WI38 (cell line): ENCODE data around the gene TBC1D5.

Experiments used
- H3K4me3 ChIP-seq: 2 replicates; pipeline ENCODE4 v1.5.1; 2011; ENCODE audit warnings: low read depth, mild to moderate bottlenecking, control low read depth, low read length
- TF ChIP-seq, protein P1 (sequence below): IDR thresholded peaks from 2 replicates; pipeline ENCODE4 v1.5.1; 2012; ENCODE audit warnings: low read depth, mild to moderate bottlenecking, control low read depth, low read length

The TBC1D5 gene

DNA sequence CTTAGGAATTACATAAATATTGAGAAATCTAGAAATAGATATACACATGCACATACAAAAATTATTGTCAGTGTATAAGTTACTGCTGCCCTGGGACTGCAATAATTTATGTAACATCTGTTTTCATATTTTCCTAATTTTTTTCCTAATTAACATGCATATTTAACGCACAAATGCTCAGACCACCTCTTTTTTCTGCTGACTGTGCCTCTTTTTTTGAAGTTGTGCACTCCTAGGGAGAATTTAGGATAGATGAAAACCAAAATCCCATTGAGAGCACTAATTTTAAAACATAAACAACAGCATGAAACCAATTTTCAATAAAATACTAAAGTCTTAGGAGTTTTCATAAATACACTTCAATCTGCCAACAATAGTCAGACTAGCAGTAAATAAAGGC, 154.0 kb downstream of the TBC1D5 start:
- no peak overlapping the region for H3K4me3 ChIP-seq
- TF ChIP-seq, protein P1, sequence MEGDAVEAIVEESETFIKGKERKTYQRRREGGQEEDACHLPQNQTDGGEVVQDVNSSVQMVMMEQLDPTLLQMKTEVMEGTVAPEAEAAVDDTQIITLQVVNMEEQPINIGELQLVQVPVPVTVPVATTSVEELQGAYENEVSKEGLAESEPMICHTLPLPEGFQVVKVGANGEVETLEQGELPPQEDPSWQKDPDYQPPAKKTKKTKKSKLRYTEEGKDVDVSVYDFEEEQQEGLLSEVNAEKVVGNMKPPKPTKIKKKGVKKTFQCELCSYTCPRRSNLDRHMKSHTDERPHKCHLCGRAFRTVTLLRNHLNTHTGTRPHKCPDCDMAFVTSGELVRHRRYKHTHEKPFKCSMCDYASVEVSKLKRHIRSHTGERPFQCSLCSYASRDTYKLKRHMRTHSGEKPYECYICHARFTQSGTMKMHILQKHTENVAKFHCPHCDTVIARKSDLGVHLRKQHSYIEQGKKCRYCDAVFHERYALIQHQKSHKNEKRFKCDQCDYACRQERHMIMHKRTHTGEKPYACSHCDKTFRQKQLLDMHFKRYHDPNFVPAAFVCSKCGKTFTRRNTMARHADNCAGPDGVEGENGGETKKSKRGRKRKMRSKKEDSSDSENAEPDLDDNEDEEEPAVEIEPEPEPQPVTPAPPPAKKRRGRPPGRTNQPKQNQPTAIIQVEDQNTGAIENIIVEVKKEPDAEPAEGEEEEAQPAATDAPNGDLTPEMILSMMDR: no peak

DNA sequence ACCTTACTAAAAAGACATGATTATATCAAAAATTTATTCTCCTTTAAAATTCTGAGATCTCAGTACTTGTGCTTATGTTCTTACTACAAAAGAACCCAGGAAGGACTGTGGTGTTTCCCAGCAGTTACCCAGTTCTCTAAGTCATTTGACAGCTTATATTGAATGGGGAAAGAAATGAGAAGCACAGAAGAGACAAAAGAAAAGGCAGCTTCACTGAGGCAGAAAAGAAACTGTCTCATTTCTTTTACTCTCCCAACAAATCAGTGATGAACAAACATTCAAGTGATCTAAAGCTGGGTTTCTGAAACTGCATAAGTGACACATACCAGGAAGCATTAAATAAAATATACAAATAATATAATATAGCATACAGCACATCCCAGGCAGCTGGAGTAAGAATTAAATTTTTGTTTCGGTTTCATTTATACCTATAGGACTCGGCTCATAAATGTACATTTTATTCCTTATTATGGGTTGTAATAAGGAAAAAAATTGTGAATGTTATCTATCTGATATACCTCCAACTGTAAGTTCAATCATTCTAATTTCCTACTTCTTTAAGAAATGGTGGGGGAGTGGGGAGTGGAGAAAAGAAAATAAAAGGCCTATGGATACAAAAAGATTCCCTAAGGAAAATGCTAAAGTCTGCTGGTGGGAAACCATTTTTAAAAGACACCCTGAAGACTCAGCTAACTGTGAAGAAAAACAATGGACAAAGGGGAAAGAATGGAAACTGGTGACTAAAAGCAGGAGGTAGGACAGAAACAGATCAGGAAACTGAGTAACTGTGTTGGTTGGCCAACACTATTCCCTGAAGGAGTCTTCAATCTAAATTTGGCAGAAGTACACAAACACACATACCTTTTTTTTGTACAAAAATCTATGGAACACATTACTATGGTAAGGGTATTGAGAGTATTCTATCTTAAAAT, 156.8 kb downstream of the TBC1D5 start:
- H3K4me3 ChIP-seq: no peak overlapping the region
- TF ChIP-seq, protein P1: no peak

DNA sequence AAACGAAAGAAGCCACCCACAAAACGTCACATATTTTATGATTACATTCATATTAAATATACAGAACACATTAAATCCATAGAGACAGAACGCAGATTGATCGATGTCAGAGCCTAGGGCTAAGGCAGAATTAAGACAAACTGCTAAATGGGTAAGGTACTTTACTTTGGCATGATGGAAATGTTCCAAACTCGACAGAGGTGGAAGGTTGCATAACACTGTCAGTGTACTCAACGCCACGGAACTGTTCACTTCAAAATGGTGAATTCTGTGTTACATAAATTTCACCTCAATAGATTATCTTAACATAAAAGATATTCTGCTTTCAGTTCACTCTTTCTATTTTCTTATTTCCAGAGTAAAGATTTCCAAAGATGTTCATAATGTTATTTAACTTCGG, 158.4 kb downstream of the TBC1D5 start:
- TF ChIP-seq, protein P1: no peak
- no peak overlapping the region for H3K4me3 ChIP-seq

DNA sequence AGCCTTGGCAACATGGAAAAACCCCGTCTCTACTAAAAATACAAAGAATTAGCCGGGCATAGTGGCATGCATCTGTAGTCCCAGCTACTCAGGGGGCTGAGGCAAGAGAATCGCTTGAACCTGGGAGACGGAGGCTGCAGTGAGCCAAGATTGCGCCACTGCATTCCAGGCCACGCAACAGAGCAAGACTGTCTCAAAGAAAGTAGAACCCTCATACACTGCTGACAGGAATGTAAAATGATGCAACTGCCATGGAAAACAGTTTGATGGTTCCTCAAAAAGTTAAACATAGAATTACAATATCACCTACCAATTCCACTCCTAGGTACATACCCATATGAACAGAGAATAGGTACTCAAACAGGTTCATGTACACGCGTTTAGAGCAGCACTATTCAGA, 158.9 kb downstream of the TBC1D5 start:
- TF ChIP-seq, protein P1: no peak
- no peak overlapping the region for H3K4me3 ChIP-seq

DNA sequence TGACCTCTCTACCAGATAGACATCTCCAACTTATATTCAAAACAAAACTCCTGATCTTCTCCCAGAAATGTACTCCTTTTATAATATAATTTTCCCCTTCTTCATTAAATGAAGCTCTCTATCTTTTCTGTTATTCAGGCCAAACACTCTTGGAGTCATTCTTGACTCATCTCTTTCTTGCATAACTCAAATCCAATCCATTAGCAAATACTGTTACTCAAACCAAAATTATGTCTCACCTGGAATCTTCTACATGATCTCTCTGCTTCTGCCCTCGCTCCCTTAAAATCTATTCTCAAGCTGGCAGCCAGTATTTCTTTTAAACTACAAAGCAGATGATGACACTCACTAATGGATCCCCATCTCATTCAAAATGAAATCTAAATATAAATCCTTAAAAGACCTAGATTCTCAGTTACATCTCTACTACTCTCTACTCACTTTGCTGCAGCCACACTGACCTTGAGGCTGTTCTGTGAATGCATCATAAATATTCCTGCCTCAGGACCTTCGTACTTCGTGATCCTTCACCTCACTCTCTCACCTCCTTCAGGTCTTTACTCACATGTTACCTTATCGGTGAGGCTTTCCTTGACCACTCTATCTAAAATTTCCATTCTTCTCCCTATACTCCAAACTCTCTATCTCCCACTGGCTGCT, 160.9 kb downstream of the TBC1D5 start:
- TF ChIP-seq, protein P1: no peak
- H3K4me3 ChIP-seq: no peak overlapping the region

DNA sequence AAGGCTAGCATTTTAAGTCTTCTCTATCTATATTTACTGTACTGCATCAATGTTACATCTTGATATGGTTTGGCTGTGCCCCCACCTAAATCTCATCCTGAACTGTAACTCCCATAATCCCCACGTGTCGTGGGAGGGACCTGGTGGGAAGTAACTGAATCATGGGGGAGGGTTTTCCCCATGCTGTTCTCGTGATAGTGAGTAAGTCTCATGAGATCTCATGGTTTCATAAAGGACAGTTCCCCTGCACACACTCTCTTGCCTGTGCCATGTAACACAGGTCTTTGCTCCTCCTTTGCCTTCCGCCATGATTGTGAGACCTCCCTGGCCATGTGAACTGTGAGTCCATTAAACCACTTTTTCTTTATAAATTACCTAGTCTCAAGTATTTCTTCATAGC, 161.5 kb downstream of the TBC1D5 start:
- no peak overlapping the region for H3K4me3 ChIP-seq
- TF ChIP-seq, protein P1: no peak
